T-cell (primary cell): ENCODE measurements around the gene LRRC4. TPM values are rescaled to one million over a fixed set of nuclear protein-coding genes. Genes with fewer than 3 reads are reported as not detected.

Experiments used
- ATAC-seq, 4 experiments: fragments of 200-7000 bp in 3 of 4; fragments of 150-1000 bp in 1 of 4; cut with Tn5 transposase; replicated peaks in 1 of 4; 1 replicate in 3 of 4; 2 replicates in 1 of 4; pipeline ENCODE4 v1.10.0; 2021; ENCODE audit warnings: moderate library complexity in 3 of 4, mild to moderate bottlenecking in 2 of 4, moderate number of reproducible peaks in 1 of 4
- CTCF ChIA-PET, 2 donors: fragments of 300-600 bp; sonication (Branson Sonifier 250); formaldehyde crosslinking; loops; one replicate each; lab custom pipeline; 2022; ENCODE audit warnings: antibody characterized with exemption in 2 of 2; lab: Charles Lee
- POLR2A ChIA-PET, 2 donors: fragments of 300-600 bp; sonication (Branson Sonifier 250); formaldehyde crosslinking; loops; one replicate each; lab custom pipeline; 2022; ENCODE audit warnings: antibody characterized with exemption in 2 of 2; lab: Charles Lee
- DNase-seq, 35 experiments: peaks; one replicate each; pipeline versions ENCODE4 v3.0.0 to v3.0.0-alpha.2; 2013 to 2023
- H3K27ac ChIP-seq: one replicate; pipeline ENCODE4 v1.5.1; 2013; ENCODE audit warnings: low read length
- H3K27me3 ChIP-seq, 2 experiments: replicated peaks in 1 of 2; 1 replicate in 1 of 2; 2 replicates in 1 of 2; pipeline versions ENCODE4 v1.6.1 to v1.7.0; 2013; ENCODE audit warnings: low read length in 1 of 2, mixed read lengths in 1 of 2; ENCODE audit not compliant: control insufficient read depth in 2 of 2, insufficient read depth in 2 of 2; ENCODE audit errors: extremely low read depth in 1 of 2
- H3K36me3 ChIP-seq, 2 donors: 1 replicate in 1 of 2; 2 replicates in 1 of 2; pipeline versions ENCODE4 v1.6.1 to v1.7.0; 2013; ENCODE audit warnings: low read length in 1 of 2; ENCODE audit not compliant: control insufficient read depth in 2 of 2, insufficient read depth in 1 of 2; ENCODE audit errors: extremely low read depth in 1 of 2
- H3K4me1 ChIP-seq, 2 experiments: 1 replicate in 1 of 2; 2 replicates in 1 of 2; pipeline versions ENCODE4 v1.6.1 to v1.7.0; 2013; ENCODE audit warnings: low read length in 2 of 2, mixed read lengths in 1 of 2; ENCODE audit not compliant: insufficient read depth in 2 of 2, control insufficient read depth in 1 of 2; ENCODE audit errors: extremely low read depth in 1 of 2
- H3K4me3 ChIP-seq, 2 donors: 1 replicate in 1 of 2; 2 replicates in 1 of 2; pipeline versions ENCODE4 v1.5.1 to v1.7.0; 2013; ENCODE audit warnings: mild to moderate bottlenecking in 2 of 2, low read length in 1 of 2, moderate library complexity in 1 of 2; ENCODE audit not compliant: control insufficient read depth in 1 of 2; ENCODE audit errors: extremely low read depth in 1 of 2
- H3K9me3 ChIP-seq: 2 replicates; pipeline ENCODE4 v1.7.0; 2013
- H3K27ac Mint-ChIP-seq, 2 donors: one replicate each; pipeline ENCODE4 v1.8.0; 2020 to 2021; ENCODE audit warnings: mild to moderate bottlenecking in 2 of 2, mixed read lengths in 2 of 2
- H3K27me3 Mint-ChIP-seq, 2 donors: one replicate each; pipeline ENCODE4 v1.8.0; 2021 to 2022; ENCODE audit warnings: mixed read lengths in 2 of 2
- H3K36me3 Mint-ChIP-seq: one replicate; pipeline ENCODE4 v1.8.0; 2021; ENCODE audit warnings: mixed read lengths
- H3K4me1 Mint-ChIP-seq, 3 donors: one replicate each; pipeline ENCODE4 v1.8.0; 2020 to 2022; ENCODE audit warnings: mixed read lengths in 3 of 3, mild to moderate bottlenecking in 1 of 3
- H3K4me3 Mint-ChIP-seq, 3 donors: one replicate each; pipeline ENCODE4 v1.8.0; 2020 to 2022; ENCODE audit warnings: mild to moderate bottlenecking in 3 of 3, mixed read lengths in 3 of 3, moderate library complexity in 3 of 3
- H3K9me3 Mint-ChIP-seq, 3 donors: one replicate each; pipeline ENCODE4 v1.8.0; 2020 to 2022; ENCODE audit warnings: mixed read lengths in 3 of 3
- WGBS: methylation state at CpG from one replicate; pipeline ENCODE4 v1.1.5; 2013; ENCODE audit warnings: missing lambda C conversion rate; ENCODE audit not compliant: insufficient coverage; 5-methylcytosine and 5-hydroxymethylcytosine counted together
- total RNA-seq, 35 experiments: library from RNA in 6 of 35; stranded (reverse) in 6 of 35; fragments of 120-200 nt in 1 of 35; gene quantifications; one replicate each; pipeline versions ENCODE4 v1.2.1 to v1.2.4 and lab custom pipeline; 2013 to 2026

LRRC4 gene
- total RNA-seq, 5 donors from 2014 or later (not counting 1 experiment from before 2014, with no cell fraction given) = 0.07 to 0.77 (median 0.18) TPM; not detected in 2

DNA sequence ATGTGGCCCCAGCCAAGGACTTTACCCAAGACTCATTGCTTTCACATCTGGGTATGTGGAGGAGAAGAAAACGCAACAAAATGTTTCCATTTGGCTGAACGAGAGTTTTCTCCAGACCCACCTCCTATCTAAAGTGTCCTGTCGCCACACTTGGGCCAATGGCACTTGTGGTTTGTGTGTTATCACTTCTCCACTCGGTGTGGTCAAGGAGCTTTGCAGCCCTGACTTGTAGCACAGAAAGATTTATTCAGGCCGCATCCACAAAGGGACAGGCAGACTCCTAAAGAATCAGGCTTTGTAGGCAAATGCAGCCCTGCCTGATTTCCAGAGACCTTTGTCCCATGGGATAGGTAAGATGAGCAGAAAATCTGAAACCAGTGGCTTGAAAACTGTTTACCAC lies 12.8 kb upstream of the LRRC4 start:
- Histone ChIP-seq H3K4me1 (peaks cover 0 to 6% of the 10 kb centered on the region in 2 experiments), H3K4me3 (no peak overlapping the region), H3K9me3 (no peaks in the 10 kb centered on the region), H3K27ac (no peak overlapping the region), H3K36me3 (peaks cover 0 to 6% of the 10 kb centered on the region in 2 donors), H3K27me3 (no peaks in the 10 kb centered on the region)
- POLR2A ChIA-PET = interaction anchor here in 1 of 2 donors (0.7 kb wide), 1 partner anchor 33 kb away, joined by 4 read pairs; no protein-coding TSS in a partner anchor
- Mint-ChIP-seq H3K27ac (no peak overlapping the region), H3K4me1 (peaks cover 18 to 29% (median 25%) of the 10 kb centered on the region in 3 donors), H3K27me3 (no peaks in the 10 kb centered on the region), H3K9me3 (no peaks in the 10 kb centered on the region), H3K4me3 (no peak overlapping the region), H3K36me3 (peaks cover 7% of the 10 kb centered on the region)
- WGBS = 100% methylated on average over 1 of the region's 5 CpGs
- no peak for ATAC-seq
- no peak for DNase-seq
- CTCF ChIA-PET = no interaction called here

GRCh38 chr7:128042012-128042411 lies 10.8 kb upstream of the LRRC4 start:
- Mint-ChIP-seq H3K36me3 (peaks cover 4% of the 10 kb centered on the region), H3K9me3 (no peaks in the 10 kb centered on the region), H3K27me3 (no peaks in the 10 kb centered on the region), H3K27ac (no peak overlapping the region), H3K4me1 (peaks cover 16 to 20% (median 20%) of the 10 kb centered on the region in 3 donors), H3K4me3 (no peak overlapping the region)
- H3K4me1 ChIP-seq = peaks cover 0 to 6% of the 10 kb centered on the region in 2 experiments
- ChIA-PET CTCF (no interaction called here), POLR2A (interaction anchor here in 1 of 2 donors (0.5 kb wide), 1 partner anchor 68 kb away, joined by 4 read pairs; no protein-coding TSS in a partner anchor)
- H3K36me3 ChIP-seq = peaks cover 0 to 6% of the 10 kb centered on the region in 2 donors
- no peaks in the 10 kb centered on the region for H3K27me3 ChIP-seq
- DNase-seq (no peak), ATAC-seq (no peak)
- no peaks in the 10 kb centered on the region for H3K9me3 ChIP-seq
- no peak overlapping the region for H3K4me3 ChIP-seq
- H3K27ac ChIP-seq = no peak overlapping the region
- WGBS = no CpG with 5 or more reads among the region's 2 CpGs

GRCh38 chr7:128041203-128041602 lies 10.0 kb upstream of the LRRC4 start:
- POLR2A ChIA-PET = no interaction called here
- Mint-ChIP-seq H3K9me3 (no peaks in the 10 kb centered on the region), H3K27ac (no peak overlapping the region), H3K36me3 (peaks cover 4% of the 10 kb centered on the region), H3K4me3 (no peak overlapping the region), H3K27me3 (no peaks in the 10 kb centered on the region), H3K4me1 (peaks cover 16 to 20% (median 20%) of the 10 kb centered on the region in 3 donors)
- Histone ChIP-seq H3K27me3 (no peaks in the 10 kb centered on the region), H3K4me1 (peaks cover 0 to 6% of the 10 kb centered on the region in 2 experiments), H3K27ac (no peak overlapping the region), H3K9me3 (no peaks in the 10 kb centered on the region), H3K4me3 (no peak overlapping the region), H3K36me3 (peaks cover 0 to 6% of the 10 kb centered on the region in 2 donors)
- no peak for ATAC-seq
- 100% methylated on average over 2 of the region's 7 CpGs for WGBS
- no peak for DNase-seq
- CTCF ChIA-PET = interaction anchor here in 1 of 2 donors (0.7 kb wide), 1 partner anchor 171 kb away, joined by 6 read pairs; no protein-coding TSS in a partner anchor

DNA sequence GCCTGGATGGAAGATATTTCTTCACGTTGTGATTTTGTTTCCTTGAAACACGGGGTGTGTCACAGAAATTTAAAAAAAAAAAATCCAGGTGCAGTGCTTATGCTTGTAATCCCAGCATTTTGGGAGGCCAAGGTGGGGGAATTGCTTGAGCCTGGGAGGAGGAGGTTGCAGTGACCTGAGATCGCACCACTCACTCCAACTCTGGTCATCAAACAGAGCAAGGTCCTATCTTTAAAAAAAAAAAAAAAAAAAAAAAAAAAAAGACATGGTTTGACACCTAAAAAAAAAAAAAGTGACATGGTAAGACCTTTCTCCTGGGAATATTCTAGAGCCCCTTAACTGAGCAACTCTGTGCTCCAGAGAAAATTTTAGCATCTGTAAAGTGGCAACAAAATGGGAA lies 9.0 kb upstream of the LRRC4 start:
- Histone ChIP-seq H3K27ac (no peak overlapping the region), H3K9me3 (no peaks in the 10 kb centered on the region), H3K4me3 (no peak overlapping the region), H3K4me1 (peaks cover 0 to 6% of the 10 kb centered on the region in 2 experiments), H3K36me3 (peaks cover 0 to 6% of the 10 kb centered on the region in 2 donors), H3K27me3 (no peaks in the 10 kb centered on the region)
- H3K4me1 Mint-ChIP-seq = peaks cover 14 to 15% (median 15%) of the 10 kb centered on the region in 3 donors
- no peaks in the 10 kb centered on the region for H3K9me3 Mint-ChIP-seq
- no peaks in the 10 kb centered on the region for H3K27me3 Mint-ChIP-seq
- H3K27ac Mint-ChIP-seq = no peak overlapping the region
- WGBS = no CpG with 5 or more reads among the region's 3 CpGs
- ATAC-seq (no peak), DNase-seq (no peak)
- POLR2A ChIA-PET = no interaction called here
- no peak overlapping the region for H3K4me3 Mint-ChIP-seq
- peaks cover 4% of the 10 kb centered on the region for H3K36me3 Mint-ChIP-seq
- CTCF ChIA-PET = interaction anchor here in 1 of 2 donors (0.6 kb wide), 2 partner anchors 760 to 1237 kb away, joined by 4 read pairs; no protein-coding TSS in a partner anchor

DNA sequence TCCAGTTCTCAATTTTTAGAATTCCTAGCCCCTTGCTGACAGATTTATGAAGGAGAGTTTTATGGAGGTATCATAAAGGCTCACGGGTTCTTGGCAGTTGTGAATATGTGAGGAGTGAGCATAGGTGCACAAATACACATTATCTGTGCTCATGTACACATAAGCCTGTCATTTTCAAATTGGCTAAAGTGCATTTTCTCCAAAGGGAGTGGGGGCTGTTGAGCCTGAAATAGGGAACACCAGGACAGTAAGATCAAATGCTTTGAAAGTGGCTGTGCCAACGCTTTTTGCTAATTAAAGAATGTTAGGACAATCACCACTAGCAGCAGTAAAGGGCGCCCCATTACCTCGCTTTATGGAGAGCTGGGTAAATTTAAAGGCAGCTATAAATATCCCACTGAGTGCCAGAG lies 8.3 kb upstream of the LRRC4 start:
- Histone ChIP-seq H3K36me3 (peaks cover 0 to 6% of the 10 kb centered on the region in 2 donors), H3K27me3 (no peaks in the 10 kb centered on the region), H3K4me3 (no peak overlapping the region), H3K4me1 (peaks cover 0 to 6% of the 10 kb centered on the region in 2 experiments), H3K9me3 (no peaks in the 10 kb centered on the region), H3K27ac (no peak overlapping the region)
- Mint-ChIP-seq H3K4me3 (no peak overlapping the region), H3K27me3 (no peaks in the 10 kb centered on the region), H3K27ac (no peak overlapping the region), H3K9me3 (no peaks in the 10 kb centered on the region), H3K4me1 (peaks cover 9 to 10% (median 9%) of the 10 kb centered on the region in 3 donors), H3K36me3 (peaks cover 4% of the 10 kb centered on the region)
- ATAC-seq (no peak), DNase-seq (no peak)
- ChIA-PET POLR2A (no interaction called here), CTCF (no interaction called here)
- no CpG with 5 or more reads among the region's 4 CpGs for WGBS

DNA sequence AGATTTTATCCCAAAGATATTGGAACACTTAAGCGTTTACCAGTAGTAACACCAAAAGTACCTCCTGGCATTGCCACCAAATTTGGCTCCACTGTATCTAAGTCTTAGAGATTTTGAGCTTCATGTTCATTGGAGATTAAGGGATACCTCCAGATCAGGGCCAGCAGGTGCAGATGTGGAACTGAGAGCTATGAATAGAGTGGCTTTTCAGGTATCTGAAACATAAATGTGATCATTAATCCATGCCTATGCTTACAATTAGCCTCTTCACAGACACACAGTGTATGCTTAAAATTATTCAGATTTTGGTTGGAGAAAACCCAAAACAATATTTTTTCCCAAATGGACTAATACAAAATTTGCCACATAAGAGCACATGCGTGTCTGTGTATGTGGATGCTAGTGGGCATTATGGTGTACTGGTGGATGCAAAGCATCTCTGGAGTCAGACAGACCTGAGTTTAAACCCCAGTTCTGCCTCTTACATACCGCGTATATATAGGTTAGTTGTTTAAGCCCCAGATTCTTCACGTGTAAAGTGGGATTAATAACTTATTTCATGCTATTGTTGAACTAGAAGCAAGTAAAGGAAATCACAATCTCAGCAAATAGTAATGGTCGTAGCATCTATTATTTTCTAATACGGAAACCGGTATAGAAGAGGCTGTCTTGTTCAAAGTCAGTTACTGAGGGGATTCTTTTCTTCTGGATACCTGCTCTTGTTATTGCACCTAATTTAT lies 6.8 kb upstream of the LRRC4 start:
- peaks cover 0 to under 1% of the 10 kb centered on the region in 2 experiments for H3K27me3 ChIP-seq
- no CpG with 5 or more reads among the region's 8 CpGs for WGBS
- H3K9me3 ChIP-seq = no peaks in the 10 kb centered on the region
- ATAC-seq = no peak
- H3K36me3 Mint-ChIP-seq = peaks cover 4% of the 10 kb centered on the region
- H3K4me3 ChIP-seq = no peak overlapping the region
- no peak for DNase-seq
- no peak overlapping the region for H3K27ac Mint-ChIP-seq
- ChIA-PET POLR2A (no interaction called here), CTCF (no interaction called here)
- no peak overlapping the region for H3K27ac ChIP-seq
- peaks cover under 1% of the 10 kb centered on the region in 2 experiments for H3K4me1 ChIP-seq
- peaks cover 0 to 6% of the 10 kb centered on the region in 2 donors for H3K36me3 ChIP-seq
- no peaks in the 10 kb centered on the region for H3K27me3 Mint-ChIP-seq
- H3K4me3 Mint-ChIP-seq = no peak overlapping the region
- H3K9me3 Mint-ChIP-seq = no peaks in the 10 kb centered on the region
- peaks cover 0 to 8% (median 4%) of the 10 kb centered on the region in 3 donors for H3K4me1 Mint-ChIP-seq
